Smooth muscle cell of the umbilical artery (primary cell): ENCODE data around the gene RPL37A. TPM values are rescaled to one million over a fixed set of nuclear protein-coding genes. Genes with fewer than 3 reads are reported as not detected.

ENCODE experiments used
- total RNA-seq: library from RNA; depleted of rRNA; stranded (reverse); fragments of >200 nt; gene quantifications from 2 replicates; pipeline ENCODE4 v1.2.3, GENCODE V29; 2014

Gene RPL37A
- total RNA-seq, result 569 and 904 TPM in 2 replicates

DNA sequence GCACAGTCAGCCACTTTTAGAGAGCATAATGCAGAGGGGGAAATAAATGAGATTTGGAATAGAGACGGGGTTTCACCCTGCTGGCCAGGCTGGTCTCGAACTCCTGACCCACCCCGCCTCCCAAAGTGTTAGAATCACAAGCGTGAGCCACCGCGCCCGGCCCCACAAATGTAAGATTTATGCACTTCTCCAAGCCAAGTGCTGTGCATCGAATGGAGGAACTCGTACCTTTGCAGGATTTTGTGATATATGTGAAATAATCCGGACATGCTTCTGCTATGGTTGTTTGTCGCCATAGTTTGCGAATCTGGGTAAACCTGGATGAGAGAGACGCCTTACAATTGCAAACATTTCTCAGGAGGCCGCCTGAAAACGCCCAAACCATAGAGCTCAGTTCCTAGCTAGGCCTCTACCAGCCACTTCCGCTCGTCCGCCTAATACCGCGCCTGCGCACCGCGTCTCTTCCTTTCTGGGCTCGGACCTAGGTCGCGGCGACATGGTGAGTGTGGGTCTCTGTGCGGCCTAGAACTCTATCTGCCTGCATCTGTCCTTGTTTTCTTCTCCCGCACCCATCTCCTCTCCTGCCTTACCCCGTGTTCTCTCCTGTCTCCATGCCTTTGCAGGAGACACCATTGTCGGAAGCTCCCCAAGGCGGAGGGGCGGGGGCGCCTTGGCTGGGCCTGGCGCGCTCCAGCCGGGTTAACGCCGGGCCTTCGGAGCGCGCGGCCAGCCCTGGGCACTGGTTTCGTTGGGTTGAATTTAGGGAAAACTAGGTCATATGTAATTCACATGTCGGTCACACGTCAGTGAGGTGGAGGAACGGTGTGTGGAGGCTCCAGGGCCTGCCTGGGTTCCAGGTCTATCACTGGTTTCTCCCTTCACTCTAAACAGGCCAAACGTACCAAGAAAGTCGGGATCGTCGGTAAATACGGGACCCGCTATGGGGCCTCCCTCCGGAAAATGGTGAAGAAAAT lies at the start of gene RPL37A:
TSS of gene RPL37A (plus strand) at position 466 of the 974 bp plus-strand sequence. CDS start at position 497, 31 bp downstream.

Other genes starting within 250 kb of the RPL37A start
- gene MARCHF4, start 126.4 kb upstream of the RPL37A start, total RNA-seq, result 1.5 and 10.8 TPM in 2 replicates
- 15.7 and 23.4 TPM in 2 replicates for gene SMARCAL1, start 86.4 kb upstream of the RPL37A start, total RNA-seq
- 8.9 and 141 TPM in 2 replicates for gene IGFBP2, start 134.6 kb downstream of the RPL37A start, total RNA-seq
- 474 and 1,007 TPM in 2 replicates for gene IGFBP5, start 196.7 kb downstream of the RPL37A start, total RNA-seq